CD4-positive, CD25-positive, alpha-beta regulatory T cell (primary cell): ENCODE measurements around the gene CAPNS2. TPM values are rescaled to one million over a fixed set of nuclear protein-coding genes. Genes with fewer than 3 reads are reported as not detected.

Source experiments
- polyA plus RNA-seq, 4 donors: library from polyadenylated mRNA; unstranded; fragments of 300-500 nt; fragmentation: Illumina TruSeq; gene quantifications; one replicate each; pipeline ENCODE4 v1.2.3, GENCODE V29; 2021
- total RNA-seq: library from RNA; stranded (reverse); gene quantifications from one replicate; pipeline ENCODE4 v1.2.3, GENCODE V29; 2022

CAPNS2 gene
- total and polyA plus RNA-seq, 5 donors from 2014 or later = not detected

Other genes starting within 250 kb of the CAPNS2 start
- not detected for gene IRX6, start 242.5 kb upstream of the CAPNS2 start, total RNA-seq
- gene IRX6, start 242.5 kb upstream of the CAPNS2 start, polyA plus RNA-seq = not detected
- gene MMP2, start 87.5 kb upstream of the CAPNS2 start, total RNA-seq = 0.49 TPM
- not detected for gene MMP2, start 87.5 kb upstream of the CAPNS2 start, polyA plus RNA-seq
- gene LPCAT2, start 57.6 kb upstream of the CAPNS2 start, total RNA-seq = 0.15 TPM
- gene LPCAT2, start 57.6 kb upstream of the CAPNS2 start, polyA plus RNA-seq = under 1 TPM in 3 of 4 donors, not detected in 1; 0.13 to 0.57 (median 0.14) TPM
- gene SLC6A2, start 89.3 kb downstream of the CAPNS2 start, total RNA-seq = not detected
- not detected for gene SLC6A2, start 89.3 kb downstream of the CAPNS2 start, polyA plus RNA-seq